RWPE1 (cell line): ENCODE data around the gene FLNC.
A peak's percentile ranks its signal among the peaks of the same experiment; 100 is the strongest.

ENCODE experiments used
- CTCF ChIA-PET: fragments of 350-600 bp; sonication (Branson Sonifier 250); formaldehyde crosslinking; extraction: SDS; loops from one replicate; lab custom pipeline; 2021; lab: Yijun Ruan, JAX
- POLR2A ChIA-PET: fragments of 400-600 bp; formaldehyde crosslinking; extraction: SDS; loops from one replicate; lab custom pipeline; 2020; ENCODE audit warnings: antibody characterized with exemption; ENCODE audit not compliant: low non-redundant PET; lab: Yijun Ruan, JAX
- DNase-seq: peaks from one replicate; pipeline ENCODE4 v3.0.0; 2012; ENCODE audit warnings: low spot score
- H3K27ac ChIP-seq: fragments of 450-650 bp; 2 replicates; pipeline ENCODE4 v1.5.1; 2017
- CTCF ChIP-seq: fragments of 450-650 bp; conservative IDR thresholded peaks from 2 replicates; pipeline ENCODE4 v1.5.1; 2017; ENCODE audit warnings: low read depth, mild to moderate bottlenecking

Gene FLNC

GRCh38 chr7:128788446-128789412 is 41.5 kb upstream of the FLNC start:
- no peak for TF ChIP-seq CTCF
- CTCF ChIA-PET, result interaction anchor here (0.7 kb wide), 1 partner anchor 92 kb away, joined by 3 read pairs; no protein-coding TSS in a partner anchor
- no peak for DNase-seq
- POLR2A ChIA-PET, result no interaction called here
- H3K27ac ChIP-seq, result no peak overlapping the region

- no peak for TF ChIP-seq CTCF
- ChIA-PET POLR2A (no interaction called here), CTCF (no interaction called here)
- no peak overlapping the region for H3K27ac ChIP-seq
- DNase-seq, result no peak
Observed at GRCh38 chr7:128790315-128791041, 39.7 kb upstream of the FLNC start.

GRCh38 chr7:128791121-128791971 is 38.9 kb upstream of the FLNC start, which contains the start of gene CCDC136:
TSS of gene CCDC136 (plus strand) at chr7:128791968. CDS start at chr7:128792412, 444 bp downstream.
- no peak within 1 kb of the TSS for H3K27ac ChIP-seq
- ChIA-PET POLR2A (no interaction called here), CTCF (no interaction called here)
- TF ChIP-seq CTCF, result no peak
- peak; percentile 58 for DNase-seq

GRCh38 chr7:128791972-128792327 is 38.3 kb upstream of the FLNC start:
- ChIA-PET POLR2A (no interaction called here), CTCF (no interaction called here)
- DNase-seq, result no peak

GRCh38 chr7:128792471-128793180 is 37.6 kb upstream of the FLNC start:
- no peak for DNase-seq
- H3K27ac ChIP-seq, result no peak overlapping the region
- no peak for TF ChIP-seq CTCF
- ChIA-PET CTCF (no interaction called here), POLR2A (no interaction called here)

More at GRCh38 chr7:128791972-128792327, 38.3 kb upstream of the FLNC start:
- H3K27ac ChIP-seq, result no peak overlapping the region
- no peak for TF ChIP-seq CTCF
